H1 (cell line): ENCODE data around the gene TNFAIP1. TPM values are rescaled to one million over a fixed set of nuclear protein-coding genes. Genes with fewer than 3 reads are reported as not detected.

ENCODE experiments used
- ATF3 ChIP-seq: IDR thresholded peaks from 2 replicates; pipeline ENCODE4 v1.6.1; 2011; ENCODE audit warnings: low read depth, mild to moderate bottlenecking, low read length; ENCODE audit not compliant: insufficient read depth
- CHD2 ChIP-seq: IDR thresholded peaks from 2 replicates; pipeline ENCODE4 v1.6.1; 2012; ENCODE audit warnings: low read length, improper control_type of control experiment
- EGR1 ChIP-seq: IDR thresholded peaks from 2 replicates; pipeline ENCODE4 v1.6.1; 2011; ENCODE audit warnings: low read depth, low read length, borderline replicate concordance
- GABPA ChIP-seq: IDR thresholded peaks from 2 replicates; pipeline ENCODE4 v1.6.1; 2011; ENCODE audit warnings: mild to moderate bottlenecking, low read length, moderate library complexity, borderline replicate concordance; ENCODE audit not compliant: insufficient read depth
- GTF2F1 ChIP-seq: IDR thresholded peaks from 2 replicates; pipeline ENCODE4 v1.6.1; 2012; ENCODE audit warnings: low read depth, low read length, improper control_type of control experiment, borderline replicate concordance
- HDAC2 ChIP-seq, 2 experiments: fragments of 300-600 bp in 1 of 2; sonication (generic) in 1 of 2; IDR thresholded peaks; 2 replicates each; pipeline ENCODE4 v1.6.1; 2011 to 2012; ENCODE audit warnings: low read depth in 2 of 2, low read length in 2 of 2, mild to moderate bottlenecking in 2 of 2, moderate library complexity in 2 of 2, borderline replicate concordance in 1 of 2, inconsistent platforms in 1 of 2
- HDAC6 ChIP-seq: IDR thresholded peaks from one replicate; pipeline ENCODE4 v1.7.1; 2012; ENCODE audit warnings: low read depth, mild to moderate bottlenecking, inconsistent platforms, low read length, moderate library complexity
- KDM1A ChIP-seq: fragments of 200-600, 300-600 bp; sonication (generic); IDR thresholded peaks from 2 replicates; pipeline ENCODE4 v1.7.1; 2016; ENCODE audit warnings: mild to moderate bottlenecking, low read length, borderline replicate concordance
- KDM4A ChIP-seq: IDR thresholded peaks from one replicate; pipeline ENCODE4 v1.7.1; 2012; ENCODE audit warnings: low read depth, mild to moderate bottlenecking, moderate library complexity, low read length, inconsistent platforms; ENCODE audit not compliant: severe bottlenecking
- KDM5A ChIP-seq: fragments of 200-600 bp; IDR thresholded peaks from 2 replicates; pipeline ENCODE4 v1.7.1; 2012; ENCODE audit warnings: mild to moderate bottlenecking, low read length, inconsistent platforms, mixed read lengths
- PHF8 ChIP-seq: fragments of 200-600 bp; sonication (generic); conservative IDR thresholded peaks from 2 replicates; pipeline ENCODE4 v1.7.1; 2012; ENCODE audit warnings: low read depth, mild to moderate bottlenecking, inconsistent platforms, low read length, moderate library complexity
- POU5F1 ChIP-seq: IDR thresholded peaks from 2 replicates; pipeline ENCODE4 v1.6.1; 2011; ENCODE audit warnings: low read depth, mild to moderate bottlenecking, low read length, moderate library complexity
- RAD21 ChIP-seq, 2 experiments: IDR thresholded peaks in 1 of 2; conservative IDR thresholded peaks in 1 of 2; 2 replicates each; pipeline ENCODE4 v1.6.1; 2011; ENCODE audit warnings: low read depth in 2 of 2, low read length in 2 of 2, improper control_type of control experiment in 1 of 2, inconsistent platforms in 1 of 2, mild to moderate bottlenecking in 1 of 2, moderate library complexity in 1 of 2
- SP1 ChIP-seq: IDR thresholded peaks from 2 replicates; pipeline ENCODE4 v1.6.1; 2011; ENCODE audit warnings: low read depth, low read length
- SP2 ChIP-seq: IDR thresholded peaks from 2 replicates; pipeline ENCODE4 v1.6.1; 2012; ENCODE audit warnings: mild to moderate bottlenecking, low read length, inconsistent platforms
- SRF ChIP-seq: IDR thresholded peaks from 2 replicates; pipeline ENCODE4 v1.6.1; 2011; ENCODE audit warnings: mild to moderate bottlenecking, low read depth, low read length, moderate library complexity
- TAF1 ChIP-seq: IDR thresholded peaks from 2 replicates; pipeline ENCODE4 v1.6.1; 2011; ENCODE audit warnings: mild to moderate bottlenecking, low read depth, low read length
- TEAD4 ChIP-seq: IDR thresholded peaks from 2 replicates; pipeline ENCODE4 v1.6.1; 2012; ENCODE audit warnings: low read depth, low read length, inconsistent platforms, mixed read lengths
- polyA plus RNA-seq, 7 experiments: library from polyadenylated mRNA; depleted of rRNA in 3 of 7; stranded (reverse) in 5 of 7; unstranded in 2 of 7; fragments of >200 nt in 5 of 7; fragments of 200-250 nt in 2 of 7; gene quantifications; 1 replicate in 5 of 7; 2 replicates in 1 of 7; 4 replicates in 1 of 7; pipeline versions ENCODE4 v1.2.1 to v1.2.3, GENCODE V29; 2011 to 2013; ENCODE audit warnings: missing spikeins in 2 of 7, mixed read lengths in 2 of 7
- total RNA-seq: library from RNA; stranded (reverse); fragmentation: NEBNext Ultra II Directional; extraction: Animal tissue kit (Norgen Biotek cat#: 25700); gene quantifications from 2 replicates; pipeline ENCODE4 v1.2.1, GENCODE V29; 2021
- TF ChIP-seq, protein P1 (sequence below): IDR thresholded peaks from 2 replicates; pipeline ENCODE4 v1.6.1; 2012; ENCODE audit warnings: low read length, inconsistent platforms

The TNFAIP1 gene
- total and polyA plus RNA-seq, 2 of the 8 experiments (the other 6 are each of a cell fraction or from before 2014, with no cell fraction given): 16.9 to 19.5 TPM

DNA sequence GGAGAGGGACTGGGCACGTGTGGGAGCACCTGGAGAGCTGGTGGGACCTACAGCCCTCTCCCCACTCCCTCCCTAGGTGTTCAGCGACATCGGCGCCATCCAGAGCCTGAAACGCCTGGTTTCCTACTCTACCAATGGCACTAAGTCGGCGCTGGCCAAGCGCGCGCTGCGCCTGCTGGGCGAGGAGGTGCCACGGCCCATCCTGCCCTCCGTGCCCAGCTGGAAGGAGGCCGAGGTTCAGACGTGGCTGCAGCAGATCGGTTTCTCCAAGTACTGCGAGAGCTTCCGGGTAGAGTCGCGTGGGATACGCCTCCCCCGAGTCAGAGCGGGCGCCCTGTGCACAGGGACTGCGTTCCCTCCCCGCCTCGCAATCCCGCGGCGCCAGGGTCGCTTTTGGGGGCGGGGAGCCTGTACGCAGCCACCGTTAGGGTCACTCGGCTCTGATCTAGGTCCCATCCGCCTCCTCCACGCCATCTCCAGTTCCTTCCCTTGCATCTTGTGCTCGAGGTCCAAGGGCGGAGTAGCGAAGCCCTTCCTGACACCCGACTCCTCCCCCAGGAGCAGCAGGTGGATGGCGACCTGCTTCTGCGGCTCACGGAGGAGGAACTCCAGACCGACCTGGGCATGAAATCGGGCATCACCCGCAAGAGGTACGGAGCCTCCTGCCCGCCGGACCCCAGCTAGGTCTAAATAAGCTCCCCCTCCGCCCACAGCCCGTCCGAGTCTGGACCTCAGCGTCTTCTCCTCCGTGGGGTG, 48.9 kb downstream of the TNFAIP1 start (continued):
- TF ChIP-seq KDM5A (no peak), RAD21 (IDR thresholded peaks at IDR 0.05 in 1 of 2, conservative IDR thresholded peaks at IDR 0.05 in 1 of 2; ENCODE audit: low read depth in 2 of 2, low read length in 2 of 2) (no peak), POU5F1 (no peak), SRF (no peak), GTF2F1 (no peak), TAF1 (0 out of 2 replicates have a peak, but pooled peaks have one; percentile 5), KDM4A (peak; percentile 98), ATF3 (no peak), HDAC6 (no peak), SP1 (no peak), HDAC2 (IDR thresholded peaks at IDR 0.05; ENCODE audit: borderline replicate concordance in 1 of 2, low read depth in 2 of 2, low read length in 2 of 2) (no peak), SP2 (no peak), PHF8 (0 out of 2 replicates have a peak, but pooled peaks have one; percentile 21), TEAD4 (no peak), EGR1 (no peak), GABPA (no peak), CHD2 (no peak), KDM1A (no peak)
- TF ChIP-seq, protein P1, sequence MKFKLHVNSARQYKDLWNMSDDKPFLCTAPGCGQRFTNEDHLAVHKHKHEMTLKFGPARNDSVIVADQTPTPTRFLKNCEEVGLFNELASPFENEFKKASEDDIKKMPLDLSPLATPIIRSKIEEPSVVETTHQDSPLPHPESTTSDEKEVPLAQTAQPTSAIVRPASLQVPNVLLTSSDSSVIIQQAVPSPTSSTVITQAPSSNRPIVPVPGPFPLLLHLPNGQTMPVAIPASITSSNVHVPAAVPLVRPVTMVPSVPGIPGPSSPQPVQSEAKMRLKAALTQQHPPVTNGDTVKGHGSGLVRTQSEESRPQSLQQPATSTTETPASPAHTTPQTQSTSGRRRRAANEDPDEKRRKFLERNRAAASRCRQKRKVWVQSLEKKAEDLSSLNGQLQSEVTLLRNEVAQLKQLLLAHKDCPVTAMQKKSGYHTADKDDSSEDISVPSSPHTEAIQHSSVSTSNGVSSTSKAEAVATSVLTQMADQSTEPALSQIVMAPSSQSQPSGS: no peak
